HG02642 (cell line): ENCODE data around the gene ZBTB7C.

Experiments used
- ATAC-seq: cut with Tn5 transposase; IDR thresholded peaks from one replicate; pipeline ENCODE4 v1.9.1; 2021; ENCODE audit warnings: mild to moderate bottlenecking; ENCODE audit not compliant: unreplicated experiment, poor library complexity

Gene ZBTB7C

GRCh38 chr18:48330016-48330991 is 78.9 kb downstream of the ZBTB7C start:
- no peak for ATAC-seq

DNA sequence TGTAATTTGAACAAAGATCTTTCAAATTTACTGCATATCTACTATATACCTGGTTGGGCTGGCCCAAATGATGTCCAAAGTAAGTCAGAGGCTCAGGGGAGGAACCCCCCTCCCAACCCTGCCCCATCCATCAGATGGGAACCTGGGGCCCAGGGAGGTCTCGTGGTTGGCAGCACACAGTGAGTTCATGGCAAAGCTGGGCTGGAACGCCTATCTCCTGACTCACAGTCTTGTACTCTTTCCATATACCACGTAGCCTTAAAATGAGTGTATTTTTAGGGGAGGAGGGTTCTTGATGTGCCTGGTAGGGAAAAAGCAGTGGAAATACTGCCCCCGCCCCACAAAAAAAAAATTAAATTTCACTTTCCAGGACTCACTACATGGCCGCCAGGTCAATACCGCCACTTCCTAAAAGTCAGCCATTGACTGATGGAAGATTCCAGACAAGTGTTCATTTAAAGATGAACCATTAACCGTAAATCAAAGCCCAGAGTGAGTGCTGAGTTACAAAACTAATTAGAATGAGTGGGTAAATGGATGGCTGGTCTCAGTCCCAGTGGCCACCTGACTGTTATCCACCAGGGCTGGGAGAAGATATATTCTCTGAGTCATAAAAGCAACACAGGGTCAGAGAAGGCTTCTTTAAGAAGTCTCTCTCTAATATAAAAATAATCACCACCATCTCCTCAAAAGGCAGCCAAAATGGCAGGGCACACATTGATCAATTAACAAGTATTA is 80.5 kb downstream of the ZBTB7C start:
- no peak for ATAC-seq

DNA sequence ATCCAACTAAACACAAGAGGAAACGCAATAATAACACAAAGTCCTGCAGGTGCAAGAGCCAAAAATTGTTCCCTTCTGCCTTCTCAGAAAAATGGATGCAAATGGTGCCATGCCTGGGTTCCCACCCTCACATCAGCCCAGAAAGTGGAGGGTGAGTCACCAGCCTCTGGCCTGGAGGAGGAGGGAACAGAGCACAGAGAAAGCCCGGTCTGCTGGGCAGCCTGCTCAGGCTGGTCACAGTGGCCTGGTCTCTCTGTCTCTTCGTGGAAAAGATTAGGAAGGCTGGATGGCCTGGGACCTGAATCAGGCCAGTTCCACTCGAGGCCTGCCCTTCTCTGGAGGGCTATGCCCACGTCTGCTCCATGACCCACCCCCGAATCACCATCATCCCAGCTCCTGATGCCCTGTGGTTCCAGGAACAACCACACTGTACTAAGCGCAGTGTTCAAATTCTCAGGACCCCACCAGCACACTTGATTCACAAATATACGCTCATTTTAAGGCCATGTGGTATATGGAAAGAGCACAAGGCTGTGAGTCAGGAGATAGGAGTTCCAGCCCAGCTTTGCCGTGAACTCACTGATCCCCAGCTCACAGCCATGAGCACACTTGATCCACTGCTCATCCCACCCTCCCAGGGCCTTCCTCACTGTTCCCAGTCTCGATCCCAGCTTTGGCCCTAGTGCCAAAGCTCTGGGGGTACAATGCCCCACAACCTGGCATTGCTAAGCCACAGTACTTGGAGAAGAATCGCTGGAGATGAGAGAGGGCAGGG is 82.1 kb downstream of the ZBTB7C start:
- no peak for ATAC-seq

- ATAC-seq, result no peak
Measured at GRCh38 chr18:48325115-48325665, 84.0 kb downstream of the ZBTB7C start.

GRCh38 chr18:48324651-48325050 is 84.5 kb downstream of the ZBTB7C start:
- ATAC-seq, result no peak

- ATAC-seq, result no peak
Measured at GRCh38 chr18:48323151-48323550, 86.0 kb downstream of the ZBTB7C start.

- ATAC-seq, result no peak
Measured at GRCh38 chr18:48321536-48321935, 87.6 kb downstream of the ZBTB7C start.

DNA sequence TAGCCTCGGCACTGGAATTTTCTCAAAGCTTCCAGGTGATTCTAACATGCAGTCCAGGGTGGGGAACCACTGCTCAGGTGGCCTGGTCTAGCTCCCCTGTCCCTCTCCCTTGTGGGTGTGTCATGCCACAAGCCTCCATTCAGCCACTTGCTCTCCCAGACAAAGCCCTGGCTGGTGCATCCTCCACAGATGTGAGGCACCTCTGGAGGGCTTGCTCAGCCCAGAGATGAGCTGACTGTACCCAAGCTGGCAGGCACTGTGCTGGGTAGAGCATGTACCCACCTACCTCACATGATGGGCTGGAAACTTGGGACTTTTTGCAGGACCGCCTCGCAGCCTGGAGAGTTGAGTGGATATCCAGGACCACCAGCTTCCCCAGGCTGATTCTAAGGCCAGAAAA is 88.1 kb downstream of the ZBTB7C start:
- ATAC-seq, result no peak

DNA sequence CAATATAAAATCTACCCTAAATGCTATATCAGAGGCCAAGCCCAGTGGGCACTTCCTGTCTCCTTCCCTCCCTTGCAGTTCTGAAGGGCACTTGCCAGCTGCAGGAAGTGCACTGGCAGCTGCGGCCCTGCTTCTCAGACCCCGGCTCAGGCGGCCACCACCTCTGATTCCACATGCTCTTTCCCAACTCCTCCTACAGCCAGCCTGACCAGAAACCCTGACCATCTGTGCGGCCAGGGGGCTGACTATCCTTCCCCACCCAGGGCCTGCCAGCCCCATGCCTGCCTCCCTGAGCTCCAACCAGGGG is 88.6 kb downstream of the ZBTB7C start:
- ATAC-seq, result no peak

DNA sequence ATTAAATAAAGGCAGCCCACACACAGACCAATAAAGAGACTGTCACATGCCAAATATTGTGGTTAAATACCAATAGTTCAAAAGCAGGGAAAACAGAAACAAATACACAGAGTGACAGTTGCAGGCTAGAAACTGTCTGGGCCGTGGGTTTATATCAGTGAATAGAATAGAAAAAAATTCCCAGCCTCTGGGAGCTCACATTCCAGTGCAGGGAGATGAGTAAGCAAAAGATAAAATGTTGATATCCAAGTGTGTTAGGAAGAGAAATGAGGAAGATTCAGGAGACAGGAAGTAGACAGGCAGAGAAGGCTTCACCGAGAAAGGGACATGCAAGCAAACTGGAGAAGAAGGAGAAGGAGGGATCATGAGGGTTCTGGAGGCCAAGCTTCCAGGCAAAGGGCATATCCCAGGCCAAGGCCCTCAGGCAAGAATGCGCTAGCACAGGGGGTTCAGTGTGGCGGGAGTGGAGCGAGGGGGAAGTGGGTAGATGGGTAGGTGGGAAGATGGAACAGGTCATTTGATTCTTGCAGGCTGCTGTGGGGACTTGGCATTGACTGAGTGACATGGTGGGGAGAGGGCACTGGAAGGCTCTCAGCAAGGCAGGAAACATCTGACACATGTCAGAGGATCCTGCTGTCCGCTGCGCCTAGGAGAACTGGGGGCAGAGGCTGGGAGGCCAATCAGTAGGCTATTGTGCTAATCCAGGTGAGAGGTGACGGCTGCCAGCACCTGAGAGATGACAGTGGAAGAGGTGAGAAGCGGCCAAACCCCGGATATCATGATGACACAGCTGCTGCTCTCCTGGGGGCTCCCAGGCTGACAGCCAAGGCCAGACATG is 89.2 kb downstream of the ZBTB7C start:
- ATAC-seq, result no peak

DNA sequence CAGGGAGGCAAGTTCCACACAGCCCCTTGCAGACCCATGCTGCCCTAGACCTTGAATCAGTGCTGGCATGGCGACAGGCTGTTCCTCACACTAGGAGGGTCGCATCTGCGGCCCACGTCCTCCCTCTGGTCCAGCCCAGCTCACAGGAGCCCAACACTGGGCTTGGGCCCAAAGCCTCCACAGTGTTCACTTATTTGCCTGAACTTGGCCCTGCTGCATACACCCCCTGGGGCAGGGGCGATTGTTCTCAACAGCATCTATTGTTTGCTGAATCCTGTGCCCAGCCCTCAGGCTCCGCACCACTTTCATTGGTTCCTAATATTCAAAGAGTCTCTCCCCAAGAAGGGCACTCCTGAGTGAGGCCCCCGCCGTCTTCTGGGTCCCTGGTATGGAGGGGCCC is 90.7 kb downstream of the ZBTB7C start:
- ATAC-seq, result no peak

GRCh38 chr18:48317781-48318381 is 91.3 kb downstream of the ZBTB7C start:
- ATAC-seq, result no peak

GRCh38 chr18:48316177-48316576 is 93.0 kb downstream of the ZBTB7C start:
- no peak for ATAC-seq

DNA sequence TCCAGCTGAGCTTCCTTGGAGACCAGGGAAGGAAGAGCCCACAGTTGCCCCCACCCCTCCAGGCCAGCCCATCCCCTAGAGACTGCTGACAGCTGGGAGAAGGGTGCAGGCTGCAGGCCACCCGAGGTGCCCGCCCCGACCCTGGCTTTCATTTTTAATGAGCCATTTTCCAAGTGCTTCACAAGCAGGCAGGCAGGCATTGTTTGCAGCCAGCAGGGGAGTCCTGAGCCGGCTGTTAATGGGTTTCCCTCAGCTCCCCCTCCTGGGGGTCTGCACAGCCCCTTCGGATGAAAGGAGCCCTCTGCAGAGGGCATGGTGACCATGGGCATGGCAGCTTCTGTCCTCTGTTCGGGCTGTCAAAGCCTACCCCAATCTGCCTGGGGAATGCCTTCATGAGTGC is 94.5 kb downstream of the ZBTB7C start:
- no peak for ATAC-seq

DNA sequence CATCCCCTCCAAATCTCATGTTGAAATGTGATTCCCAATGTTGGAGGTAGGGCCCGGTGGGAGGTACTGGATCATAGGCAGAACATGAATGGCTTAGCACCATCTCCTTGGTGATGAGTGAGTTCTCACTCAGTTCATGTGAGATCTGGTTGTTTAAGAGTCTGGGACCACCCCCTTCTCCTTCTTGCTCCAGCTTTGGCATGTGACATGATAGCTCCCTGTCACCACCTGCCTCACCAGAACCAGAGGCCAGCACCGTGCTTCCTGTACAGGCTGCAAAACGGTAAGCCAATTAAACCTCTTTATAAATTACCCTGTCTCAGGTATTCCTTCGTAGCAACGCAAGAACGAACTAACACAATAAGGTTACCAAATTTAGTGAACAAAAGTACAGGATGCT is 95.4 kb downstream of the ZBTB7C start:
- no peak for ATAC-seq

DNA sequence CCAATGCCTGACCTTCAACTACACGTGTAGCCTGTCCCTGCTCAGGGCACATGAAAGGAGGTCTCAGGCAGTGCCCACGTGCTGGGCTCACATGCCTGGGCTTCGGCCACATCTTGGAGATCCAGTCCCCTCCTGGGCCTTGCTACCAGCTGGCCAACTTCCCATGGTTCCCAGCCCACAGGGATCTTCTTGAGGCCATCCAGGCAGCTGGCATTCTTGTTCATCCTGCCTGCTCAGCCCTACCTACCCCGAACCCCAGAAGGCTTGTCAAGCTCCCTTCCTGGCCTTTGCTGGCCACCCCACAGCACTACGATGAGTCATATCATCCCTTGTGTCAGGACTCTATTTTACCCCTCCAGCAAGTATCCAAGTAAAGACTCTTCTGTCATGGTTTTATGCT is 97.1 kb downstream of the ZBTB7C start:
- no peak for ATAC-seq

GRCh38 chr18:48310999-48311398 is 98.2 kb downstream of the ZBTB7C start:
- ATAC-seq, result no peak

DNA sequence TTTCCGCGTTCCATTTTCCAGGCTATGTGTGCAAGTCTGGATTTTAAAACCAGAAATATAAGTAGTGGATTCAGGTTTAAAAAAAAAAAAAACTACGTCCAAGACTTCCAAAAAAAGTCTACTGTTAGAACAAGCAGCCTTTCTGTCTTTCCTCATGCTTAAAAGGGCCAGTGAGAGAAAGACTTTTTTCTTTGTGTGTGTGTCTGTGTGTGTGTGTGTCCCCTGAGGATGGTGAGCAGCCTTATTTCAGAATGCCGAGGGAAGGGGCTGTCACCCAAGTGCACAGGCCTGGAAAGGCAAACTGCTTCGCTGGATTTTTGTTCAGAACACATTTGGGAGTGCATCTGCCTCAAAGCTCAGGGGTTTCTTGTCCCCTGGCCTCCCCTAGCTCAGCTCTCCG is 98.8 kb downstream of the ZBTB7C start:
- no peak for ATAC-seq
